Measurements from ENCODE around the gene ZNF592.

Gene ZNF592

GRCh38 chr15:84855765-84856164 lies 107.4 kb downstream of the ZNF592 start:
- DNase-seq (ENCODE audit: low read depth), result no peak
